Measurements from ENCODE around the gene AATK. TPM values are rescaled to one million over a fixed set of nuclear protein-coding genes. Genes with fewer than 3 reads are reported as not detected.

The AATK gene
- polyA plus RNA-seq, 1 donor (not counting 4 experiments of a cell fraction or from before 2014, with no cell fraction given) = 0.16 TPM

GRCh38 chr17:81160306-81160705 lies 5.7 kb downstream of the AATK start:
- Histone ChIP-seq H2AFZ (ENCODE audit: control insufficient read depth, low read length) (no peak overlapping the region), H3K4me3 (ENCODE audit: control insufficient read depth in 2 of 3, extremely low read depth in 1 of 3, insufficient read depth in 2 of 3, low read depth in 1 of 3, low read length in 3 of 3) (no peak overlapping the region), H3K4me1 (ENCODE audit: control insufficient read depth, extremely low read depth, insufficient read depth, low read length) (no peaks in the 10 kb centered on the region), H3K9ac (ENCODE audit: control insufficient read depth, extremely low read depth, insufficient read depth, low read length) (no peak overlapping the region), H3K27me3 (ENCODE audit: control insufficient read depth, extremely low read depth, insufficient read depth, low read length) (peaks cover 24% of the 10 kb centered on the region), H3K36me3 (ENCODE audit: control insufficient read depth in 2 of 2, extremely low read depth in 1 of 2, insufficient read depth in 2 of 2, low read length in 2 of 2) (no peaks in the 10 kb centered on the region), H3K9me1 (ENCODE audit: control insufficient read depth, extremely low read depth, insufficient read depth, low read length) (no peaks in the 10 kb centered on the region), H3K9me3 (ENCODE audit: control insufficient read depth, low read depth, low read length) (no peaks in the 10 kb centered on the region), H4K20me1 (ENCODE audit: control insufficient read depth, extremely low read depth, insufficient read depth, low read length) (peaks cover 2% of the 10 kb centered on the region), H3K4me2 (ENCODE audit: control insufficient read depth, extremely low read depth, insufficient read depth, low read depth, low read length) (no peak overlapping the region), H3K27ac (ENCODE audit: control insufficient read depth, insufficient read depth, low read length) (no peak overlapping the region), H3K79me2 (ENCODE audit: control insufficient read depth, insufficient read depth, low read length) (no peaks in the 10 kb centered on the region)
- FAIRE-seq = no peak
- TF ChIP-seq CTCF (optimal IDR thresholded peaks at IDR 0.05 in 1 of 3, IDR thresholded peaks at IDR 0.05 in 1 of 3, conservative IDR thresholded peaks at IDR 0.05 in 1 of 3; ENCODE audit: extremely low read depth in 1 of 3, insufficient read depth in 2 of 3, low read length in 3 of 3) (no peak), EZH2 (IDR thresholded peaks at IDR 0.05; ENCODE audit: low read length) (no peak)
- DNase-seq (ENCODE audit: low read depth, low spot score) = no peak
- dilution Hi-C loops (cut with MboI; ENCODE audit: extremely low pct_ligation_motif_present, low sequenced_read_pairs) = no loop called here

GRCh38 chr17:81159611-81160265 lies 6.3 kb downstream of the AATK start:
- Histone ChIP-seq H3K9ac (ENCODE audit: control insufficient read depth, extremely low read depth, insufficient read depth, low read length) (no peak overlapping the region), H3K79me2 (ENCODE audit: control insufficient read depth, insufficient read depth, low read length) (no peaks in the 10 kb centered on the region), H3K36me3 (ENCODE audit: control insufficient read depth in 2 of 2, extremely low read depth in 1 of 2, insufficient read depth in 2 of 2, low read length in 2 of 2) (no peaks in the 10 kb centered on the region), H4K20me1 (ENCODE audit: control insufficient read depth, extremely low read depth, insufficient read depth, low read length) (peaks cover 2% of the 10 kb centered on the region), H3K9me1 (ENCODE audit: control insufficient read depth, extremely low read depth, insufficient read depth, low read length) (no peaks in the 10 kb centered on the region), H2AFZ (ENCODE audit: control insufficient read depth, low read length) (no peak overlapping the region), H3K27me3 (ENCODE audit: control insufficient read depth, extremely low read depth, insufficient read depth, low read length) (peaks cover 18% of the 10 kb centered on the region), H3K27ac (ENCODE audit: control insufficient read depth, insufficient read depth, low read length) (no peak overlapping the region), H3K4me1 (ENCODE audit: control insufficient read depth, extremely low read depth, insufficient read depth, low read length) (no peaks in the 10 kb centered on the region), H3K9me3 (ENCODE audit: control insufficient read depth, low read depth, low read length) (no peaks in the 10 kb centered on the region), H3K4me3 (ENCODE audit: control insufficient read depth in 2 of 3, extremely low read depth in 1 of 3, insufficient read depth in 2 of 3, low read depth in 1 of 3, low read length in 3 of 3) (no peak overlapping the region), H3K4me2 (ENCODE audit: control insufficient read depth, extremely low read depth, insufficient read depth, low read depth, low read length) (no peak overlapping the region)
- dilution Hi-C loops (cut with MboI; ENCODE audit: extremely low pct_ligation_motif_present, low sequenced_read_pairs) = no loop called here
- no peak for FAIRE-seq
- no peak for DNase-seq (ENCODE audit: low read depth, low spot score)
- TF ChIP-seq EZH2 (IDR thresholded peaks at IDR 0.05; ENCODE audit: low read length) = no peak
- TF ChIP-seq CTCF (optimal IDR thresholded peaks at IDR 0.05 in 1 of 3, IDR thresholded peaks at IDR 0.05 in 1 of 3, conservative IDR thresholded peaks at IDR 0.05 in 1 of 3; ENCODE audit: extremely low read depth in 1 of 3, insufficient read depth in 2 of 3, low read length in 3 of 3) = no peak

Measured in keratinocyte (primary cell).